Left colon (tissue), 2 donors: Measurements from ENCODE around the gene FNTB. TPM values are rescaled to one million over a fixed set of nuclear protein-coding genes. Genes with fewer than 3 reads are reported as not detected.
A peak's percentile ranks its signal among the peaks of the same experiment; 100 is the strongest.

Experiments
- ATAC-seq: fragments of 200-7000 bp; cut with Tn5 transposase; one replicate; pipeline ENCODE4 v1.9.1; 2020; ENCODE audit warnings: mild to moderate bottlenecking, moderate library complexity
- DNase-seq, 2 donors: peaks; one replicate each; pipeline ENCODE4 v3.0.0-alpha.2; 2020
- intact Hi-C, 2 donors: fragments of 100-400 bp; cut with DNase I in 1 of 2; cut with micrococcal nuclease in 1 of 2; formaldehyde crosslinking; loops; one replicate each; pipeline versions ENCODE4 v1.11.2 to v1.14.0; 2022; cut with DNase I, micrococcal nuclease
- total RNA-seq, 2 donors: library from RNA; stranded (reverse); fragmentation: NEBNext Ultra II Directional; extraction: Animal tissue kit (Norgen Biotek cat#: 25700); gene quantifications; one replicate each; pipeline ENCODE4 v1.2.1, GENCODE V29; 2021
- donor health status: DM: no; HTN: no; CAD: no.
- donor health status: DM: yes; HTN: yes; CAD: no.

FNTB gene
- total RNA-seq, 2 donors from 2014 or later = 11.0 to 14.2 TPM

- intact Hi-C loops = no loop called here
- ATAC-seq (no peak), DNase-seq (no peak)
These were observed 48.4 kb downstream of the FNTB start for GRCh38 chr14:65035049-65035448.

GRCh38 chr14:65038966-65039365 lies 52.3 kb downstream of the FNTB start:
- no peak for DNase-seq
- intact Hi-C loops = no loop called here
- no peak for ATAC-seq

GRCh38 chr14:65040666-65041433 lies 54.2 kb downstream of the FNTB start:
- intact Hi-C loops = no loop called here
- DNase-seq = no peak
- peak; percentile 75 for ATAC-seq

- DNase-seq = no peak
- ATAC-seq = peak; percentile 18
- intact Hi-C loops = no loop called here
These were observed 54.8 kb downstream of the FNTB start for GRCh38 chr14:65041434-65041915.

GRCh38 chr14:65042296-65042695 lies 55.6 kb downstream of the FNTB start:
- intact Hi-C loops = no loop called here
- no peak for DNase-seq
- no peak for ATAC-seq

GRCh38 chr14:65042731-65043372 lies 56.2 kb downstream of the FNTB start:
- ATAC-seq (no peak), DNase-seq (no peak)
- intact Hi-C loops = no loop called here

- intact Hi-C loops = no loop called here
- ATAC-seq (no peak), DNase-seq (no peak)
These were observed 57.3 kb downstream of the FNTB start for GRCh38 chr14:65043893-65044595.

- intact Hi-C loops = no loop called here
- no peak for ATAC-seq
- DNase-seq = no peak
These were observed 57.9 kb downstream of the FNTB start for GRCh38 chr14:65044596-65044959.

GRCh38 chr14:65045006-65045405 lies 58.3 kb downstream of the FNTB start:
- no peak for ATAC-seq
- no peak for DNase-seq
- intact Hi-C loops = no loop called here

- intact Hi-C loops = no loop called here
These were observed 59.0 kb downstream of the FNTB start for GRCh38 chr14:65045709-65046108.

GRCh38 chr14:65052832-65053231 lies 66.1 kb downstream of the FNTB start:
- DNase-seq (no peak), ATAC-seq (peak; percentile 14)

More at GRCh38 chr14:65045709-65046108, 59.0 kb downstream of the FNTB start:
- DNase-seq = no peak
- no peak for ATAC-seq

GRCh38 chr14:65053466-65053865 lies 66.8 kb downstream of the FNTB start:
- intact Hi-C loops = no loop called here
- no peak for DNase-seq
- ATAC-seq = no peak

More at GRCh38 chr14:65052832-65053231, 66.1 kb downstream of the FNTB start:
- intact Hi-C loops = no loop called here

GRCh38 chr14:65054471-65055085 lies 67.9 kb downstream of the FNTB start:
- DNase-seq = no peak
- intact Hi-C loops = no loop called here
- peak; percentile 13 for ATAC-seq

GRCh38 chr14:65057695-65058094 lies 71.0 kb downstream of the FNTB start:
- DNase-seq (no peak), ATAC-seq (no peak)
- intact Hi-C loops = no loop called here

- ATAC-seq (no peak), DNase-seq (no peak)
- intact Hi-C loops = no loop called here
These were observed 75.7 kb downstream of the FNTB start for GRCh38 chr14:65062096-65063075.

- ATAC-seq = no peak
- DNase-seq = no peak
- intact Hi-C loops = no loop called here
These were observed 79.0 kb downstream of the FNTB start for GRCh38 chr14:65065719-65066118.

GRCh38 chr14:65069874-65070413 lies 83.2 kb downstream of the FNTB start:
- DNase-seq (no peak), ATAC-seq (no peak)
- intact Hi-C loops = no loop called here

- DNase-seq = peak; percentile 87 to 93
- intact Hi-C loops = no loop called here
- ATAC-seq = peak; percentile 81
These were observed 83.8 kb downstream of the FNTB start for GRCh38 chr14:65070471-65070976.
